Suprapubic skin (tissue), 4 donors: ENCODE data around the gene MOCS3.

ENCODE experiments used
- POLR2A ChIP-seq, 2 donors: fragments of 450-650 bp; IDR thresholded peaks; one replicate each; pipeline ENCODE4 v1.6.1; 2017; ENCODE audit warnings: antibody characterized with exemption in 2 of 2, mild to moderate bottlenecking in 2 of 2, moderate library complexity in 2 of 2
- POLR2AphosphoS5 ChIP-seq, 3 donors: sonication (generic); formaldehyde crosslinking; IDR thresholded peaks; one replicate each; pipeline ENCODE4 v1.6.1; 2017; ENCODE audit warnings: antibody characterized with exemption in 3 of 3
- TF ChIP-seq, protein P1 (sequence below), 2 donors: fragments of 200-600 bp in 1 of 2; fragments of 450-650 bp in 1 of 2; sonication (generic) in 1 of 2; IDR thresholded peaks; one replicate each; pipeline ENCODE4 v1.5.1; 2016 to 2019; ENCODE audit warnings: antibody characterized with exemption in 2 of 2, mild to moderate bottlenecking in 1 of 2, moderate library complexity in 1 of 2

DNA sequence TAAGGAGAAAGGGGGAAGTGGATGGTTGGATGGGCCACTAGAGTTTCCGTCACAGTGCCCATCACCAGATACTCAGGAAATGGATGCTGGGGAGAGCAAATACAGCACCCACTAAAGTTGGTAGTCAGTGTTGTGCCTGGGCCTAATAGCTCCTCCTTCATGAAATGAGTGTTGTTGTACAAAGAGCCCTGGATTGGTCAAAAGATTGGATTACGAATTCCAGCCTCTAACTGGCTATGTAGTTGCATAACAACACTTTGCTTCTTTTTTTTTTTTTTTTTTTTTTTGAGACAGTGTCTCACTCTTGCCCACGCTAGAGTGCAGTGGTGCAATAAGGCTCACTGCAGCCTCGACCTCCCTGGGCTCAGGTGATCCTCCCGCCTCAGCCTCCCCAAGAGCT is 36.9 kb downstream of the MOCS3 start:
- TF ChIP-seq, protein P1, sequence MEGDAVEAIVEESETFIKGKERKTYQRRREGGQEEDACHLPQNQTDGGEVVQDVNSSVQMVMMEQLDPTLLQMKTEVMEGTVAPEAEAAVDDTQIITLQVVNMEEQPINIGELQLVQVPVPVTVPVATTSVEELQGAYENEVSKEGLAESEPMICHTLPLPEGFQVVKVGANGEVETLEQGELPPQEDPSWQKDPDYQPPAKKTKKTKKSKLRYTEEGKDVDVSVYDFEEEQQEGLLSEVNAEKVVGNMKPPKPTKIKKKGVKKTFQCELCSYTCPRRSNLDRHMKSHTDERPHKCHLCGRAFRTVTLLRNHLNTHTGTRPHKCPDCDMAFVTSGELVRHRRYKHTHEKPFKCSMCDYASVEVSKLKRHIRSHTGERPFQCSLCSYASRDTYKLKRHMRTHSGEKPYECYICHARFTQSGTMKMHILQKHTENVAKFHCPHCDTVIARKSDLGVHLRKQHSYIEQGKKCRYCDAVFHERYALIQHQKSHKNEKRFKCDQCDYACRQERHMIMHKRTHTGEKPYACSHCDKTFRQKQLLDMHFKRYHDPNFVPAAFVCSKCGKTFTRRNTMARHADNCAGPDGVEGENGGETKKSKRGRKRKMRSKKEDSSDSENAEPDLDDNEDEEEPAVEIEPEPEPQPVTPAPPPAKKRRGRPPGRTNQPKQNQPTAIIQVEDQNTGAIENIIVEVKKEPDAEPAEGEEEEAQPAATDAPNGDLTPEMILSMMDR (IDR thresholded peaks at IDR 0.05), result no peak
- no peak for TF ChIP-seq POLR2AphosphoS5 (IDR thresholded peaks at IDR 0.05)
- no peak for TF ChIP-seq POLR2A (IDR thresholded peaks at IDR 0.05)
